K562 (cell line): ENCODE data around the gene TP53BP2. TPM values are rescaled to one million over a fixed set of nuclear protein-coding genes. Genes with fewer than 3 reads are reported as not detected.

Experiments
- ATF3 ChIP-seq, 2 experiments: fragments of 450-650 bp in 1 of 2; sonication (generic) in 1 of 2; formaldehyde crosslinking in 1 of 2; IDR thresholded peaks in 1 of 2; conservative IDR thresholded peaks in 1 of 2; 2 replicates each; pipeline versions ENCODE4 v1.6.1 to v1.8.1; 2016 to 2023; ENCODE audit warnings: mild to moderate bottlenecking in 2 of 2, moderate library complexity in 2 of 2, inconsistent platforms in 1 of 2, missing genetic modification reagents in 1 of 2
- CREBBP ChIP-seq: IDR thresholded peaks from one replicate; pipeline ENCODE4 v1.6.1; 2012; ENCODE audit warnings: low read depth, mild to moderate bottlenecking, control low read depth, inconsistent platforms, low read length
- FOXJ2 ChIP-seq: fragments of 200-800 bp; sonication (Bioruptor generic); IDR thresholded peaks from 2 replicates; pipeline ENCODE4 v1.6.1; 2016; ENCODE audit warnings: missing genetic modification characterization, missing compliant biosample characterization
- LCOR ChIP-seq: sonication (generic); formaldehyde crosslinking; IDR thresholded peaks from 2 replicates; pipeline ENCODE4 v1.8.0; 2022; ENCODE audit warnings: mild to moderate bottlenecking, missing genetic modification reagents
- MITF ChIP-seq: IDR thresholded peaks from 2 replicates; pipeline ENCODE4 v1.6.1; 2014; ENCODE audit warnings: antibody characterized with exemption
- NR2C2 ChIP-seq, 2 experiments: fragments of 200-800 bp in 1 of 2; sonication (Bioruptor generic) in 1 of 2; sonication (generic) in 1 of 2; formaldehyde crosslinking in 1 of 2; IDR thresholded peaks; 2 replicates each; pipeline versions ENCODE4 v1.6.1 to v1.8.0; 2016 to 2022; ENCODE audit warnings: mild to moderate bottlenecking in 1 of 2, missing compliant biosample characterization in 1 of 2, missing genetic modification characterization in 1 of 2, missing genetic modification reagents in 1 of 2
- RERE ChIP-seq: sonication (generic); formaldehyde crosslinking; IDR thresholded peaks from 2 replicates; pipeline ENCODE4 v1.8.0; 2023; ENCODE audit warnings: missing genetic modification reagents, mild to moderate bottlenecking, borderline replicate concordance
- RFX5 ChIP-seq: IDR thresholded peaks from 2 replicates; pipeline ENCODE4 v1.6.1; 2011; ENCODE audit warnings: low read depth, mild to moderate bottlenecking, improper control_type of control experiment, low read length
- RNF2 ChIP-seq: sonication (generic); IDR thresholded peaks from 2 replicates; pipeline ENCODE4 v1.6.1; 2016
- SMAD4 ChIP-seq: fragments of 250-450 bp; sonication (Bioruptor Pico); conservative IDR thresholded peaks from 2 replicates; pipeline ENCODE4 v1.8.0; 2021; ENCODE audit warnings: inconsistent platforms, mild to moderate bottlenecking, moderate library complexity
- SMARCE1 ChIP-seq: fragments of 450-650 bp; IDR thresholded peaks from 2 replicates; pipeline ENCODE4 v1.7.1; 2016; ENCODE audit warnings: mild to moderate bottlenecking
- SOX6 ChIP-seq: fragments of 450-650 bp; IDR thresholded peaks from 2 replicates; pipeline ENCODE4 v1.6.1; 2014; ENCODE audit warnings: mild to moderate bottlenecking
- SPI1 ChIP-seq: IDR thresholded peaks from 2 replicates; pipeline ENCODE4 v1.6.1; 2011; ENCODE audit warnings: low read depth, low read length, control low read depth, borderline replicate concordance
- TCF3 ChIP-seq: sonication (generic); formaldehyde crosslinking; IDR thresholded peaks from 2 replicates; pipeline ENCODE4 v1.4.0; 2020; ENCODE audit warnings: mild to moderate bottlenecking, missing genetic modification reagents
- TEAD4 ChIP-seq, 2 experiments: sonication (generic) in 1 of 2; formaldehyde crosslinking in 1 of 2; IDR thresholded peaks; 2 replicates each; pipeline versions ENCODE4 v1.6.1 to v1.8.0; 2012 to 2022; ENCODE audit warnings: borderline replicate concordance in 1 of 2, inconsistent platforms in 1 of 2, low read length in 1 of 2, mild to moderate bottlenecking in 1 of 2, missing genetic modification reagents in 1 of 2
- ZBTB17 ChIP-seq: fragments of 450-650 bp; formaldehyde crosslinking; IDR thresholded peaks from 2 replicates; pipeline ENCODE4 v1.4.0; 2020; ENCODE audit warnings: mild to moderate bottlenecking
- polyA plus RNA-seq, 8 experiments: library from polyadenylated mRNA; depleted of rRNA in 4 of 8; stranded (reverse) in 5 of 8; unstranded in 3 of 8; fragments of >200 nt; fragmentation: Nextera tagmentation in 2 of 8; fragmentation: Illumina TruSeq in 1 of 8; extraction: Ambion mirVana in 2 of 8; extraction: Trizol in 1 of 8; gene quantifications; 2 replicates each; pipeline versions ENCODE4 v1.2.1 to v1.2.3, GENCODE V29; 2011 to 2014; ENCODE audit warnings: inconsistent platforms in 1 of 8, missing spikeins in 1 of 8
- total RNA-seq, 7 experiments: library from RNA; depleted of rRNA in 6 of 7; stranded (reverse); fragments of >200 nt in 6 of 7; fragmentation: Illumina TruSeq in 2 of 7; extraction: Trizol in 2 of 7; gene quantifications; 2 replicates each; pipeline versions ENCODE4 v1.2.1 to v1.2.3, GENCODE V29; 2011 to 2021; ENCODE audit warnings: low replicate concordance in 1 of 7
- TF ChIP-seq, protein P1 (sequence below): fragments of 450-650 bp; IDR thresholded peaks from 2 replicates; pipeline ENCODE4 v1.6.1; 2016

Gene TP53BP2
- total and polyA plus RNA-seq, 9 of the 15 experiments (the other 6 are each of a cell fraction or from before 2014, with no cell fraction given): 17.0 to 69.6 (median 40.1) TPM

DNA sequence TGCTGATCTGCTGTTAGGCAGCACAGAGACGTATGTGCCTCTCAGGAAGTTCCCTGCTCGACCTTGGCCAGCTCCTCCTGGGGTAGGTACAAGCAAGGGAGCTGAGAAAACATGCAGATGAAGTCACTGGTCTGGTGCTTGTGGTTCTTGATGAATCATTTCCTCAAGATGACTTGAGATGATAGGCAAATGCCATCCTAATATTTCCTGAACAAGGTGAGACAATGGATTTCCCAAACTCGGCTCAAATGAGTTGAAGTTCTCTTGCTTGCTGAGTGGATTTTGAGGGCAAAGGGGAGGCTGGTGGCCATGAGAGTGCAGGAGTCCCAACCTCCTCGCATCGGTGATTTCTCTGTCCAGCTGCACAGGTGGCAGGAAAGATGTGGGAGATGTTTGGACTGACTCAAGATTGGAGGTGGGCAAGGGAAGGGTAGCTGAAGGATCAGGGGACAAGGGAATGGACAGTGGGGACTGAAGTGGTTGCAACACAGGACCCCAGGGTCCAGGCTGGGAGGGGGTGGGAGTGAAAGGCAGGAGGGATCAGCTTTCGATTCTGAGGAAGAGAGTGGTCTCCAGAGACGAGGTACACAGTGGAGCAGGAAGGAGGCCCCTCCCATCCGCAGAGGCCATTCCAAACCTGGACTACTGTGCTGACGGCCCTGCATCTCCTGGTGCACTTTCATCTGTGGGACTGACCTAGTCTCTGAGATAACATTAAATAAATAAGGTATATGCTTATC lies 69.5 kb downstream of the TP53BP2 start (continued):
- TF ChIP-seq RERE (CRISPR knock-in tag) (0 out of 2 replicates have a peak, but pooled peaks have one; percentile 76), SOX6 (peak; percentile 88), ATF3 (IDR thresholded peaks at IDR 0.05) (peak; percentile 96), ATF3 (CRISPR knock-in tag; conservative IDR thresholded peaks at IDR 0.05) (peak; percentile 88), FOXJ2 (tag) (peak; percentile 45; the same call in 1 of the 2 replicates), SMAD4 (peak; percentile 58), TEAD4 (IDR thresholded peaks at IDR 0.05; ENCODE audit: low read length) (peak; percentile 71), TEAD4 (CRISPR knock-in tag; IDR thresholded peaks at IDR 0.05; ENCODE audit: borderline replicate concordance) (no peak), MITF (peak; percentile 80; the same call in 1 of the 2 replicates), SPI1 (peak; percentile 28; the same call in 1 of the 2 replicates), ZBTB17 (CRISPR knock-in tag) (peak; percentile 82), RFX5 (no peak), NR2C2 (CRISPR knock-in tag; IDR thresholded peaks at IDR 0.05) (no peak), NR2C2 (tag; IDR thresholded peaks at IDR 0.05) (peak; percentile 59; the same call in 1 of the 2 replicates), TCF3 (peak; percentile 48; the same call in 1 of the 2 replicates), LCOR (peak; percentile 68; the same call in 1 of the 2 replicates), SMARCE1 (peak; percentile 93), RNF2 (peak; percentile 60; the same call in 1 of the 2 replicates), CREBBP (no peak)
- TF ChIP-seq, protein P1, sequence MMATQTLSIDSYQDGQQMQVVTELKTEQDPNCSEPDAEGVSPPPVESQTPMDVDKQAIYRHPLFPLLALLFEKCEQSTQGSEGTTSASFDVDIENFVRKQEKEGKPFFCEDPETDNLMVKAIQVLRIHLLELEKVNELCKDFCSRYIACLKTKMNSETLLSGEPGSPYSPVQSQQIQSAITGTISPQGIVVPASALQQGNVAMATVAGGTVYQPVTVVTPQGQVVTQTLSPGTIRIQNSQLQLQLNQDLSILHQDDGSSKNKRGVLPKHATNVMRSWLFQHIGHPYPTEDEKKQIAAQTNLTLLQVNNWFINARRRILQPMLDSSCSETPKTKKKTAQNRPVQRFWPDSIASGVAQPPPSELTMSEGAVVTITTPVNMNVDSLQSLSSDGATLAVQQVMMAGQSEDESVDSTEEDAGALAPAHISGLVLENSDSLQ: peak; percentile 16; the same call in 1 of the 2 replicates
